Smooth muscle cell of trachea (primary cell): ENCODE measurements around the gene GOLGA8T. TPM values are rescaled to one million over a fixed set of nuclear protein-coding genes. Genes with fewer than 3 reads are reported as not detected.

Experiments used
- total RNA-seq: library from RNA; depleted of rRNA; stranded (reverse); fragments of >200 nt; gene quantifications from 2 replicates; pipeline ENCODE4 v1.2.1, GENCODE V29; 2014

The GOLGA8T gene
- not detected in 2 replicates for total RNA-seq

GRCh38 chr15:30134751-30135150 lies at the start of gene GOLGA8T:
GOLGA8T (plus strand) TSS chr15:30135051; CDS start chr15:30135149, 98 bp downstream.

Other genes starting within 250 kb of the GOLGA8T start
- not detected in 2 replicates for gene GOLGA8J, start 52.1 kb upstream of the GOLGA8T start, total RNA-seq